ENCODE data around the gene TENM4. TPM values are rescaled to one million over a fixed set of nuclear protein-coding genes. Genes with fewer than 3 reads are reported as not detected.

TENM4 gene
- total and polyA plus RNA-seq, 2 of the 13 experiments (the other 11 are each of a cell fraction or from before 2014, with no cell fraction given) = not detected

- peaks cover 25% of the 10 kb centered on the region for H3K4me1 ChIP-seq (ENCODE audit: insufficient read depth, low read length)
- no peaks in the 10 kb centered on the region for H3K27me3 ChIP-seq (ENCODE audit: control insufficient read depth in 1 of 2, insufficient read depth in 2 of 2, low read length in 2 of 2)
- H3K36me3 ChIP-seq (replicated peaks in 1 of 2; ENCODE audit: control insufficient read depth in 1 of 2, insufficient read depth in 2 of 2, low read length in 2 of 2) = no peaks in the 10 kb centered on the region
- FAIRE-seq (no peak), ATAC-seq (peak; percentile 46; the same call in 2 of the 3 replicates), DNase-seq (ENCODE audit: low spot score) (no peak)
- no peaks in the 10 kb centered on the region for H3K79me2 ChIP-seq (ENCODE audit: insufficient read depth, low read length)
- ChIA-PET CTCF (ENCODE audit: low intra/inter-chr PET ratio, low total read pairs) (no interaction called here), POLR2A (no interaction called here)
- no peaks in the 10 kb centered on the region for H3K9me3 ChIP-seq (ENCODE audit: low read length)
- 22% methylated on average over 9 of the region's 10 CpGs for WGBS (ENCODE audit: low lambda C conversion rate)
- H4K20me1 ChIP-seq (ENCODE audit: insufficient read depth, low read length) = no peaks in the 10 kb centered on the region
- no TSS peak for BruUV-seq (replicated peaks)
- in situ Hi-C loops (cut with HindIII; ENCODE audit: extremely low pct_ligation_motif_present, low pct_unique_long_range_greater_than_20kb) (no loop called here), intact Hi-C loops (cut with micrococcal nuclease; ENCODE audit: unreplicated experiment) (no loop called here)
- H3K27ac ChIP-seq (ENCODE audit: extremely low read length, insufficient read depth, low read length) = no peak overlapping the region
- H3K4me2 ChIP-seq (ENCODE audit: low read depth, low read length) = no peak overlapping the region
- no peak overlapping the region for H3K9ac ChIP-seq (ENCODE audit: insufficient read depth, low read depth, low read length)
- no peak overlapping the region for H3K4me3 ChIP-seq (replicated peaks in 1 of 3; ENCODE audit: insufficient read depth in 1 of 3, low read depth in 2 of 3, low read length in 3 of 3)
- no peak overlapping the region for H2AFZ ChIP-seq (ENCODE audit: low read length)
- TF ChIP-seq REXO4 (CRISPR knock-in tag; IDR thresholded peaks at IDR 0.05; ENCODE audit: borderline replicate concordance) (no peak), ZNF431 (CRISPR knock-in tag; IDR thresholded peaks at IDR 0.05; ENCODE audit: borderline replicate concordance, low read depth) (no peak), HNF1A (IDR thresholded peaks at IDR 0.05; ENCODE audit: low read depth) (no peak), HNF1A (CRISPR knock-in tag; IDR thresholded peaks at IDR 0.05; ENCODE audit: borderline replicate concordance) (no peak), ZMAT3 (CRISPR knock-in tag; conservative IDR thresholded peaks at IDR 0.05) (no peak), CBX1 (IDR thresholded peaks at IDR 0.05; ENCODE audit: low read depth) (no peak), HOXD1 (CRISPR knock-in tag; IDR thresholded peaks at IDR 0.05) (no peak), ZNF331 (CRISPR knock-in tag; IDR thresholded peaks at IDR 0.05) (no peak), NR2F2 (IDR thresholded peaks at IDR 0.05; ENCODE audit: borderline replicate concordance, low read depth) (no peak), ZNF407 (CRISPR knock-in tag; IDR thresholded peaks at IDR 0.05; ENCODE audit: not compliant biosample characterization) (no peak), ZBTB21 (CRISPR knock-in tag; IDR thresholded peaks at IDR 0.05) (no peak)
Measured at GRCh38 chr11:79045018-79045799, 395.6 kb downstream of the TENM4 start.

Measured in HepG2 (cell line).